BJ (cell line): ENCODE data around the gene NSG1. TPM values are rescaled to one million over a fixed set of nuclear protein-coding genes. Genes with fewer than 3 reads are reported as not detected.

Source experiments
- CTCF ChIA-PET: fragments of 350-600 bp; formaldehyde crosslinking; extraction: SDS; loops from one replicate; lab custom pipeline; 2021; ENCODE audit warnings: antibody characterized with exemption, inconsistent platforms; lab: Yijun Ruan, JAX
- POLR2A ChIA-PET: fragments of 300-600 bp; sonication (Branson Sonifier 250); formaldehyde crosslinking; extraction: SDS; loops from one replicate; lab custom pipeline; 2021; ENCODE audit warnings: antibody characterized with exemption; lab: Charles Lee
- DNase-seq: peaks from one replicate; pipeline ENCODE4 v3.0.0-alpha.2; 2011; ENCODE audit warnings: low read depth
- H3K27me3 ChIP-seq: 2 replicates; pipeline ENCODE4 v1.6.0; 2011; ENCODE audit warnings: low read length; ENCODE audit not compliant: control insufficient read depth, insufficient read depth
- H3K36me3 ChIP-seq: 2 replicates; pipeline ENCODE4 v1.5.1; 2011; ENCODE audit warnings: low read length; ENCODE audit not compliant: control insufficient read depth, insufficient read depth
- H3K4me3 ChIP-seq: 2 replicates; pipeline ENCODE4 v1.5.1; 2011; ENCODE audit warnings: low read depth, mild to moderate bottlenecking, control low read depth, low read length
- polyA plus RNA-seq: library from polyadenylated mRNA; depleted of rRNA; stranded (reverse); fragments of >200 nt; gene quantifications from 2 replicates; pipeline ENCODE4 v1.2.3, GENCODE V29; 2011
- TF ChIP-seq, protein P1 (sequence below): IDR thresholded peaks from 2 replicates; pipeline ENCODE4 v1.5.1; 2011; ENCODE audit warnings: low read depth, mild to moderate bottlenecking, control low read depth, inconsistent platforms, low read length, moderate library complexity; ENCODE audit not compliant: insufficient read depth

The NSG1 gene
- polyA plus RNA-seq, 1 experiment = 0.17 TPM

DNA sequence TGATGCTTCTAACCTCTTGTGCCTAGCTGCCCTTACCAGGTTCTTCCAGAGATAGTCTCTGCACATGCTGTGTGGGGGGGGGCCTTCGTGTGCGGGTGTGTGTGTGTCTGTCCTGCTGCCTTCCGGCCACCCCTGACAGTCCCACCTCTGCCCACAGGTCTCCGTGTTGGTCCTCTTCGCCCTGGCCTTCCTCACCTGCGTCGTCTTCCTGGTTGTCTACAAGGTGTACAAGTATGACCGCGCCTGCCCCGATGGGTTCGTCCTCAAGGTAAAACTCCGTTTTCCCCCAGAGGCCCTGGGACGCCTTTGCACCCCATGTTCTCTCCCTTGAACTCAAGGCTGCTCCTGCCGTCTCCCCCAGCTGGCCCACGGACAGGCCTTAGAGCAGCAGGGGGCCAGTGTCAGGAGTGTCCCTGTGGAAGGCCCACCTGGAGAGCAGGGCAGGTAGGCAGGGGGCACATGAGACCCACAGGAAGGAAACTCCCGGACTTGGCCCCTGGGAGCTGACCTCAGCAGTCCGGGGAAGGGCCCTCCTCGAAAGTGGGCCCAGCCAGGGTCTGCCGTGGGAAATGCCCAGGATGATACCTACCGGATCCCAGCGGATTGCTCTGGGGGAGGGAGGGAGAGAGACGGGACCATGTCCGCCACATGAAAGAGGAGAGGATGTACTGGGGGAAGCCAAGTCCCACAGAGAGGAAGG is 22.7 kb downstream of the NSG1 start:
- CTCF ChIA-PET = no interaction called here
- H3K36me3 ChIP-seq = no peaks in the 10 kb centered on the region

DNA sequence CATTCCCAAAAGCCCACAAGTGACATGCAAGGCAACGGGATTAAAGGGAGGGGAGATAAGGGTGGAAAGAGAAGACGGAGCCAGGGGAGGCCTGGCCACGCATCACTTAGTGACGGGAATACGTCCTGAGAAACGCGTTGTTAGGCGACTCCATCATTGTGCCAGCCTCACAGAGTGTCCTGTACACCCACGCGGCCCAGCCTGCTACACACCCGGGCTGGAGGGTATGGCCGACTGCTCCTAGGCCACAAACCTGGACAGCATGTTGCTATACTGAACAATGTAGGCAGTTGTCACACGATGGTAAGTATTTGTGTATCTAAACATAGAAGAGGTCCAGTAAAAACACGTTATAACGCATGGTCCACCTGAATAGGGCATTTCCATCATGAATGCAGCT is 23.4 kb downstream of the NSG1 start:
- DNase-seq = no peak
- no peak overlapping the region for H3K4me3 ChIP-seq
- CTCF ChIA-PET = no interaction called here
- no peaks in the 10 kb centered on the region; the same call in 1 of the 2 replicates for H3K36me3 ChIP-seq
- peaks cover 12% of the 10 kb centered on the region for H3K27me3 ChIP-seq
- TF ChIP-seq, protein P1, sequence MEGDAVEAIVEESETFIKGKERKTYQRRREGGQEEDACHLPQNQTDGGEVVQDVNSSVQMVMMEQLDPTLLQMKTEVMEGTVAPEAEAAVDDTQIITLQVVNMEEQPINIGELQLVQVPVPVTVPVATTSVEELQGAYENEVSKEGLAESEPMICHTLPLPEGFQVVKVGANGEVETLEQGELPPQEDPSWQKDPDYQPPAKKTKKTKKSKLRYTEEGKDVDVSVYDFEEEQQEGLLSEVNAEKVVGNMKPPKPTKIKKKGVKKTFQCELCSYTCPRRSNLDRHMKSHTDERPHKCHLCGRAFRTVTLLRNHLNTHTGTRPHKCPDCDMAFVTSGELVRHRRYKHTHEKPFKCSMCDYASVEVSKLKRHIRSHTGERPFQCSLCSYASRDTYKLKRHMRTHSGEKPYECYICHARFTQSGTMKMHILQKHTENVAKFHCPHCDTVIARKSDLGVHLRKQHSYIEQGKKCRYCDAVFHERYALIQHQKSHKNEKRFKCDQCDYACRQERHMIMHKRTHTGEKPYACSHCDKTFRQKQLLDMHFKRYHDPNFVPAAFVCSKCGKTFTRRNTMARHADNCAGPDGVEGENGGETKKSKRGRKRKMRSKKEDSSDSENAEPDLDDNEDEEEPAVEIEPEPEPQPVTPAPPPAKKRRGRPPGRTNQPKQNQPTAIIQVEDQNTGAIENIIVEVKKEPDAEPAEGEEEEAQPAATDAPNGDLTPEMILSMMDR = no peak
- POLR2A ChIA-PET = no interaction called here

More for the DNA sequence above, 22.7 kb downstream of the NSG1 start:
- POLR2A ChIA-PET = no interaction called here
- Histone ChIP-seq H3K4me3 (no peak overlapping the region), H3K27me3 (peaks cover 15% of the 10 kb centered on the region)
- no peak for DNase-seq
- TF ChIP-seq, protein P1 = no peak

DNA sequence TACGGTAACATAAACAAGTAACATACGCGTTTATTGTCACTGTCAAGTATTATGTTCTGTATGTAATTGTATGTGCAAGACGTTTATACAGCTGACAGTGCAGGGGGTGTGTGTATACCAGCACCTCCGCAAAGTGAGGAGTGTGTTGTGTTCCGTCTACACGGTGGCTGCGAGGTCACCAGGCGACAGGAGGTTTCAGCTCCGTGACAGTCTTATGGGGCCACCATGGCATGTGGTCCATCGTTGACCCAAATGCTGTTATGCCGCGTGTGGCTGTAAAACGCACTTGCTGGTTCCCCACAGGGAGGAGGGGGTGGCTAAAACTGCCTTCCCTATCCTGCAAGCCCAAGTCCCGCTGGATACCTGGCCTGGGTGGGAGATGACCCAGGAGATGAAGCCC is 25.0 kb downstream of the NSG1 start:
- H3K27me3 ChIP-seq = peaks cover 6% of the 10 kb centered on the region; the same call in 1 of the 2 replicates
- CTCF ChIA-PET = no interaction called here
- POLR2A ChIA-PET = no interaction called here
- TF ChIP-seq, protein P1 = no peak
- H3K36me3 ChIP-seq = peaks cover 4% of the 10 kb centered on the region
- no peak overlapping the region for H3K4me3 ChIP-seq
- DNase-seq = no peak

GRCh38 chr4:4412641-4413372 is 25.9 kb downstream of the NSG1 start:
- DNase-seq = no peak
- CTCF ChIA-PET = no interaction called here
- no peak overlapping the region for H3K4me3 ChIP-seq
- POLR2A ChIA-PET = no interaction called here
- H3K36me3 ChIP-seq = peaks cover 4% of the 10 kb centered on the region
- peaks cover 6% of the 10 kb centered on the region; the same call in 1 of the 2 replicates for H3K27me3 ChIP-seq
- TF ChIP-seq, protein P1 = no peak

GRCh38 chr4:4413373-4413725 is 26.4 kb downstream of the NSG1 start:
- DNase-seq = no peak
- TF ChIP-seq, protein P1 = no peak
- POLR2A ChIA-PET = no interaction called here
- CTCF ChIA-PET = no interaction called here
- Histone ChIP-seq H3K4me3 (no peak overlapping the region), H3K27me3 (peaks cover 3% of the 10 kb centered on the region; the same call in 1 of the 2 replicates), H3K36me3 (peaks cover 6% of the 10 kb centered on the region)
